ENCODE results near the gene PPP1R1B. TPM values are rescaled to one million over a fixed set of nuclear protein-coding genes. Genes with fewer than 3 reads are reported as not detected.

Gene PPP1R1B
- total RNA-seq, 5 donors from 2014 or later (not counting 1 experiment from before 2014, with no cell fraction given) = 0.12 to 0.35 (median 0.18) TPM; not detected in 1

GRCh38 chr17:39638317-39638716, 11.6 kb downstream of the PPP1R1B start:
- 97% methylated on average over 7 of the region's 7 CpGs for WGBS (ENCODE audit: insufficient coverage)
- H3K36me3 ChIP-seq (ENCODE audit: control insufficient read depth in 2 of 2, extremely low read depth in 1 of 2, insufficient read depth in 1 of 2, low read length in 1 of 2) = peaks cover 2 to 4% of the 10 kb centered on the region in 2 donors
- ChIA-PET POLR2A (no interaction called here), CTCF (interaction anchor here (0.5 to 2.1 kb wide), 5 partner anchors 14 to 539 kb away, joined by 3 to 10 read pairs (median 3); partner anchors contain the start of genes PGAP3 (in 1 of the 2) and RAPGEFL1 (in 1 of the 2))
- DNase-seq (no peak), ATAC-seq (replicated peaks in 1 of 4) (no peak)
- Mint-ChIP-seq H3K36me3 (no peaks in the 10 kb centered on the region), H3K9me3 (no peaks in the 10 kb centered on the region), H3K4me1 (peaks cover 70 to 75% (median 73%) of the 10 kb centered on the region in 3 donors), H3K4me3 (peak overlapping the region; percentile 91 to 94 (median 92)), H3K27ac (peak overlapping the region; percentile 88 to 94), H3K27me3 (no peaks in the 10 kb centered on the region)
- H3K27me3 ChIP-seq (replicated peaks in 1 of 2; ENCODE audit: control insufficient read depth in 2 of 2, extremely low read depth in 1 of 2, insufficient read depth in 2 of 2, low read length in 1 of 2) = peaks cover 0 to 3% of the 10 kb centered on the region in 2 experiments
- H3K4me3 ChIP-seq (ENCODE audit: control insufficient read depth in 1 of 2, extremely low read depth in 1 of 2, low read length in 1 of 2) = peak overlapping the region; percentile 71 to 87
- no peaks in the 10 kb centered on the region for H3K9me3 ChIP-seq
- H3K4me1 ChIP-seq (ENCODE audit: control insufficient read depth in 1 of 2, extremely low read depth in 1 of 2, insufficient read depth in 2 of 2, low read length in 2 of 2) = peaks cover 32 to 77% of the 10 kb centered on the region in 2 experiments
- peak overlapping the region; percentile 95 for H3K27ac ChIP-seq (ENCODE audit: low read length)

DNA sequence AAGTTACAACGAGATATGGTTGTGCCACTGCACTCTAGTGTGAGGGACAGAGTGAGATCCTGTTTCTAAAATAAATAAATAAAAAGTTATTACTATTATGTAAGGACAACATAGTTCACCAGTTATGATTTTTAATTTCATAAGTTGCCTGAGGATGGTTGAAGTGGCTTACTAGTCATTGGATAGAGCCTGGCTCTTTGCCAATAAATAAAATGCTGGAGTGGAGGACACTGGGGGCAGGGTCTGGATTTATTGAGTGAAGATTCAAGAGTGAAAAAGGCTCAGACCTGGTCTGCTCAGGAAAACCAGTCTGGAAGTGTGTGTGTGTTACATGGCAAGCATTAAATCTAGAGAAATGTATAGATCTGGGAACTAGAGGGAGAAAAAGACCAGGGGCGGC, 12.3 kb downstream of the PPP1R1B start:
- Histone ChIP-seq H3K27ac (ENCODE audit: low read length) (no peak overlapping the region), H3K36me3 (ENCODE audit: control insufficient read depth in 2 of 2, extremely low read depth in 1 of 2, insufficient read depth in 1 of 2, low read length in 1 of 2) (peaks cover 4% of the 10 kb centered on the region in 2 donors), H3K4me3 (ENCODE audit: control insufficient read depth in 1 of 2, extremely low read depth in 1 of 2, low read length in 1 of 2) (no peak overlapping the region), H3K27me3 (replicated peaks in 1 of 2; ENCODE audit: control insufficient read depth in 2 of 2, extremely low read depth in 1 of 2, insufficient read depth in 2 of 2, low read length in 1 of 2) (no peaks in the 10 kb centered on the region), H3K9me3 (no peaks in the 10 kb centered on the region), H3K4me1 (ENCODE audit: control insufficient read depth in 1 of 2, extremely low read depth in 1 of 2, insufficient read depth in 2 of 2, low read length in 2 of 2) (peaks cover 35 to 85% of the 10 kb centered on the region in 2 experiments)
- POLR2A ChIA-PET = interaction anchor here in 1 of 2 donors (0.6 kb wide), 1 partner anchor 51 kb away, joined by 3 read pairs; no protein-coding TSS in a partner anchor
- 100% methylated on average over 1 of the region's 2 CpGs for WGBS (ENCODE audit: insufficient coverage)
- H3K4me1 Mint-ChIP-seq = peaks cover 75 to 82% (median 78%) of the 10 kb centered on the region in 3 donors
- peak overlapping the region in 1 of 2 donors; percentile 48 for H3K27ac Mint-ChIP-seq
- CTCF ChIA-PET = interaction anchor here in 1 of 2 donors (2.1 kb wide), 1 partner anchor 16 kb away, joined by 10 read pairs; no protein-coding TSS in a partner anchor
- H3K36me3 Mint-ChIP-seq = no peaks in the 10 kb centered on the region
- H3K9me3 Mint-ChIP-seq = no peaks in the 10 kb centered on the region
- DNase-seq (no peak), ATAC-seq (replicated peaks in 1 of 4) (no peak)
- peak overlapping the region in 2 of 3 donors; percentile 34 to 94 for H3K4me3 Mint-ChIP-seq
- no peaks in the 10 kb centered on the region for H3K27me3 Mint-ChIP-seq

DNA sequence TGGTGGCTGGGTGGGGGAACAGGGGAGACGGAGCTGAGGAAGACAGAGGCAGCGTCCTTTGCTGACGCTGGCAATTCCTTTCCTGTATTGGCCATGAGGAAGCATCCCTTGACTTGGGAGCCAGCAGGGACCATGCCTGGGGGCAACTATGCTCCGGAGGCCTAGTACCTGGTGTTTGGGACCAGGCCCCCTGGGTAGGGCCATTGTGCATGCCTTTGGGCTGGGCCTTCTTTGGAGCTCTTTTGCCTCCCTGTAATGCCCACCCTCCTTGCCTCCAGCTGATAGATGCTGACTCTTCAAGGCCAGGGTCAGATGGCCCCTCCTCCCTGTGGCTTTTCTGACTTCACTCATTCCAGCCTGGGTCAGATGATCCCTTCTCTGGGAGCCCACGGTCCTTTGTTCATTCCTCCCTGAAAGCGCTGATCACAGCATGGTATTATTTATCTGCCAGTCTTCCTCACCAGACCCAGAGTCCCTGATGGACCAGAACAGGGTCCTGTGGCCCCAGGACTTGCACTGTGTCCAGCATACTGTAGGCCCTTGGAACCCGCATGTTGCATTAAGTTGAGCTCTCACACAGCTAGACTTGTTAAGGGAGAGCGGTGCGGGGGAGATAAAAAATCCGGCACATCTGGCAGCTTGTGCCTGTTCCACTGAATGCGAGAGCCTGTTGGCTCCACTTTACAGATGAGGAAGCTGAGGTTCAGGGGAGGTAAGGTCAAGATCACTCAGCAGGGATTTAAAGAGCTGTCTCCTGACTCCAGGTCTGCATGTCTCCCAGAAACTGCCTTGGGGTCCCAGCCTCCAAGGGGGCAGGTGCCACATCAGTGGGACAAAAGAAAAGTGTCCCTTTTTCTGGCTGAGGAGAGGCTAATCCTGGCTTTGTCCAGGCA, 13.1 kb downstream of the PPP1R1B start:
- WGBS (ENCODE audit: insufficient coverage) = 94% methylated on average over 10 of the region's 11 CpGs
- Mint-ChIP-seq H3K27me3 (no peaks in the 10 kb centered on the region), H3K27ac (no peak overlapping the region), H3K36me3 (no peaks in the 10 kb centered on the region), H3K4me3 (peak overlapping the region in 2 of 3 donors; percentile 34 to 94), H3K9me3 (no peaks in the 10 kb centered on the region), H3K4me1 (peaks cover 74 to 82% (median 80%) of the 10 kb centered on the region in 3 donors)
- no peak for DNase-seq
- Histone ChIP-seq H3K4me3 (ENCODE audit: control insufficient read depth in 1 of 2, extremely low read depth in 1 of 2, low read length in 1 of 2) (no peak overlapping the region), H3K4me1 (ENCODE audit: control insufficient read depth in 1 of 2, extremely low read depth in 1 of 2, insufficient read depth in 2 of 2, low read length in 2 of 2) (peaks cover 32 to 88% of the 10 kb centered on the region in 2 experiments), H3K27ac (ENCODE audit: low read length) (no peak overlapping the region), H3K9me3 (no peaks in the 10 kb centered on the region), H3K36me3 (ENCODE audit: control insufficient read depth in 2 of 2, extremely low read depth in 1 of 2, insufficient read depth in 1 of 2, low read length in 1 of 2) (peaks cover 4% of the 10 kb centered on the region in 2 donors), H3K27me3 (replicated peaks in 1 of 2; ENCODE audit: control insufficient read depth in 2 of 2, extremely low read depth in 1 of 2, insufficient read depth in 2 of 2, low read length in 1 of 2) (no peaks in the 10 kb centered on the region)
- POLR2A ChIA-PET = interaction anchor here in 1 of 2 donors (0.5 kb wide), 1 partner anchor 27 kb away, joined by 4 read pairs; no protein-coding TSS in a partner anchor
- CTCF ChIA-PET = interaction anchor here in 1 of 2 donors (2.1 kb wide), 1 partner anchor 16 kb away, joined by 10 read pairs; no protein-coding TSS in a partner anchor
- ATAC-seq (replicated peaks in 1 of 4) = no peak

- H3K27ac ChIP-seq (ENCODE audit: low read length) = no peak overlapping the region
- H3K4me1 Mint-ChIP-seq = peaks cover 80 to 89% (median 85%) of the 10 kb centered on the region in 3 donors
- no peak overlapping the region for H3K27ac Mint-ChIP-seq
- ATAC-seq (replicated peaks in 1 of 4) (no peak), DNase-seq (no peak)
- H3K27me3 Mint-ChIP-seq = no peaks in the 10 kb centered on the region
- 57% methylated on average over 1 of the region's 4 CpGs for WGBS (ENCODE audit: insufficient coverage)
- no peaks in the 10 kb centered on the region for H3K9me3 ChIP-seq
- H3K4me1 ChIP-seq (ENCODE audit: control insufficient read depth in 1 of 2, extremely low read depth in 1 of 2, insufficient read depth in 2 of 2, low read length in 2 of 2) = peaks cover 32 to 88% of the 10 kb centered on the region in 2 experiments
- H3K9me3 Mint-ChIP-seq = no peaks in the 10 kb centered on the region
- no peaks in the 10 kb centered on the region for H3K27me3 ChIP-seq (replicated peaks in 1 of 2; ENCODE audit: control insufficient read depth in 2 of 2, extremely low read depth in 1 of 2, insufficient read depth in 2 of 2, low read length in 1 of 2)
- no peaks in the 10 kb centered on the region for H3K36me3 Mint-ChIP-seq
- ChIA-PET CTCF (no interaction called here), POLR2A (interaction anchor here in 1 of 2 donors (0.5 kb wide), 1 partner anchor 28 kb away, joined by 4 read pairs; no protein-coding TSS in a partner anchor)
- H3K4me3 Mint-ChIP-seq = peak overlapping the region in 2 of 3 donors; percentile 13 to 34
- H3K36me3 ChIP-seq (ENCODE audit: control insufficient read depth in 2 of 2, extremely low read depth in 1 of 2, insufficient read depth in 1 of 2, low read length in 1 of 2) = peaks cover 4% of the 10 kb centered on the region in 2 donors
- no peak overlapping the region for H3K4me3 ChIP-seq (ENCODE audit: control insufficient read depth in 1 of 2, extremely low read depth in 1 of 2, low read length in 1 of 2)
These were observed 13.9 kb downstream of the PPP1R1B start for GRCh38 chr17:39640591-39641031.

DNA sequence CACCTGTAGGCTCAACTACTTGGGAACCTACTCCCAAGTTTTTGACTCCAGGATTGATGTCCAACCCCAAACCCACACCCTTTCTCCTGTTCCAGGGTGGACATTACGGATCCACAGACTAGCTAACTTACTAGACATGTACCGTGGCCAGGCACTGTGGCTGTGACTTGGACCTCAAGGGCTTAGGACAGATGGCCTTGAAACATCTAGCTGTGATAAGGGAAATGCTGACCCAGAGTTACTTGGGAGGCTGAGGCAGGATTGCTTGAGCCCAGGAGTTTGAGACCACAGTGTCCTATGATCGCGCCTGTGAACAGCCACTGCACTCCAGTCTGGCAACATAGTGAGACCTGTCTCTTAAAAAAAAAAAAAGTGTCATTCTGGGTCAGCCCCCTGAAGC, 14.3 kb downstream of the PPP1R1B start:
- Mint-ChIP-seq H3K4me3 (no peak overlapping the region), H3K9me3 (no peaks in the 10 kb centered on the region), H3K36me3 (no peaks in the 10 kb centered on the region), H3K27ac (no peak overlapping the region), H3K4me1 (peaks cover 78 to 87% (median 86%) of the 10 kb centered on the region in 3 donors), H3K27me3 (no peaks in the 10 kb centered on the region)
- Histone ChIP-seq H3K27me3 (replicated peaks in 1 of 2; ENCODE audit: control insufficient read depth in 2 of 2, extremely low read depth in 1 of 2, insufficient read depth in 2 of 2, low read length in 1 of 2) (no peaks in the 10 kb centered on the region), H3K4me3 (ENCODE audit: control insufficient read depth in 1 of 2, extremely low read depth in 1 of 2, low read length in 1 of 2) (no peak overlapping the region), H3K4me1 (ENCODE audit: control insufficient read depth in 1 of 2, extremely low read depth in 1 of 2, insufficient read depth in 2 of 2, low read length in 2 of 2) (peaks cover 32 to 84% of the 10 kb centered on the region in 2 experiments), H3K36me3 (ENCODE audit: control insufficient read depth in 2 of 2, extremely low read depth in 1 of 2, insufficient read depth in 1 of 2, low read length in 1 of 2) (peaks cover 4% of the 10 kb centered on the region in 2 donors), H3K9me3 (no peaks in the 10 kb centered on the region), H3K27ac (ENCODE audit: low read length) (no peak overlapping the region)
- no peak for DNase-seq
- ChIA-PET CTCF (interaction anchor here (0.5 to 0.6 kb wide), 2 partner anchors 19 to 478 kb away, joined by 3 to 6 read pairs; no protein-coding TSS in a partner anchor), POLR2A (interaction anchor here in 1 of 2 donors (0.6 kb wide), 1 partner anchor 93 kb away, joined by 3 read pairs; no protein-coding TSS in a partner anchor)
- 100% methylated on average over 3 of the region's 4 CpGs for WGBS (ENCODE audit: insufficient coverage)
- ATAC-seq (replicated peaks in 1 of 4) = no peak

DNA sequence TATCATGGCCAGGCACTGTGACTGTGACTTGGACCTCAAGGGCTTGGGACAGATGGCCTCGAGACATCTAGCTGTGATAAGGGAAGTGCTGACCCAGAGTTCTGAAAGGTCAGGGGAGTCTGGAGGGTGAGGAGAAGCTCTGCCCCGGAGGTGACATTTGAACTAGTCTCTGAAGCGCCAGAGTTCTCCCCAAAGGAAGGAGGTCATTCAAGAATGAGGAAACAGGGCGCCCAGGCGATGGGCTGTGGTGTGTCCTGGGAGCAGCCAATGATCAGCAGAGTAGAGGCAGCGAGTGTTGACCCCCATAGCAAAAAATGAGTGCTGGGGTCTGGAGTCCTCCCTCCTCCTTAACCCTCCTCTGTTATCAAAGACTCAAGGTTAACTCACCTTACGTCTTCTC, 15.1 kb downstream of the PPP1R1B start:
- CTCF ChIA-PET = interaction anchor here (0.5 to 2.0 kb wide), 3 partner anchors 12 to 332 kb away, joined by 3 to 4 read pairs (median 3); no protein-coding TSS in a partner anchor
- Histone ChIP-seq H3K4me3 (ENCODE audit: control insufficient read depth in 1 of 2, extremely low read depth in 1 of 2, low read length in 1 of 2) (no peak overlapping the region), H3K36me3 (ENCODE audit: control insufficient read depth in 2 of 2, extremely low read depth in 1 of 2, insufficient read depth in 1 of 2, low read length in 1 of 2) (peaks cover 4% of the 10 kb centered on the region in 2 donors), H3K27ac (ENCODE audit: low read length) (no peak overlapping the region), H3K9me3 (no peaks in the 10 kb centered on the region), H3K27me3 (replicated peaks in 1 of 2; ENCODE audit: control insufficient read depth in 2 of 2, extremely low read depth in 1 of 2, insufficient read depth in 2 of 2, low read length in 1 of 2) (no peaks in the 10 kb centered on the region), H3K4me1 (ENCODE audit: control insufficient read depth in 1 of 2, extremely low read depth in 1 of 2, insufficient read depth in 2 of 2, low read length in 2 of 2) (peaks cover 27 to 82% of the 10 kb centered on the region in 2 experiments)
- no peak for ATAC-seq (replicated peaks in 1 of 4)
- Mint-ChIP-seq H3K4me3 (no peak overlapping the region), H3K9me3 (no peaks in the 10 kb centered on the region), H3K36me3 (no peaks in the 10 kb centered on the region), H3K27me3 (no peaks in the 10 kb centered on the region), H3K4me1 (peaks cover 73 to 82% (median 79%) of the 10 kb centered on the region in 3 donors), H3K27ac (no peak overlapping the region)
- POLR2A ChIA-PET = no interaction called here
- 71% methylated on average over 3 of the region's 7 CpGs for WGBS (ENCODE audit: insufficient coverage)
- no peak for DNase-seq
